ENCODE measurements around the gene CDAN1. TPM values are rescaled to one million over a fixed set of nuclear protein-coding genes. Genes with fewer than 3 reads are reported as not detected.

The CDAN1 gene
- total RNA-seq (1 to 10 TPM; 9.4 to 9.5 TPM), polyA plus RNA-seq (1 to 10 TPM; 2.4 to 4.9 TPM)

GRCh38 chr15:42736793-42737528, at the start of gene CDAN1:
TSS of gene CDAN1 (minus strand) at chr15:42737128. CDS start at chr15:42737102, 26 bp downstream.
- Histone ChIP-seq H3K4me3 (ENCODE audit: low read depth in 1 of 3, low read length in 3 of 3) (peak within 1 kb of the TSS; percentile 84 to 97 (median 93)), H3K4me1 (ENCODE audit: control insufficient read depth in 4 of 4, insufficient read depth in 4 of 4, low read length in 3 of 4) (peaks cover 3 to 21% (median 16%) of the 10 kb centered on the region in 4 donors), H3K36me3 (ENCODE audit: control insufficient read depth in 4 of 4, insufficient read depth in 3 of 4, low read depth in 1 of 4, low read length in 3 of 4) (peaks cover 5 to 29% (median 17%) of the 10 kb centered on the region in 4 donors), H3K9me3 (ENCODE audit: control insufficient read depth in 4 of 4, low read length in 3 of 4) (no peaks in the 10 kb centered on the region), H3K27ac (ENCODE audit: low read depth in 1 of 2, low read length in 2 of 2) (peak within 1 kb of the TSS; percentile 81 to 85), H3K27me3 (ENCODE audit: control insufficient read depth in 4 of 4, insufficient read depth in 4 of 4, low read length in 3 of 4) (no peaks in the 10 kb centered on the region), H3K9ac (ENCODE audit: low read depth in 1 of 2, low read length in 2 of 2) (peak within 1 kb of the TSS; percentile 43 to 92)
- TF ChIP-seq NR2F2 (IDR thresholded peaks at IDR 0.05) = no peak
- TF ChIP-seq YY1 (IDR thresholded peaks at IDR 0.05) = peak; percentile 50
- TF ChIP-seq RXRA (IDR thresholded peaks at IDR 0.05) = peak in 1 of 2 donors; percentile 50
- peak; percentile 95 for DNase-seq (ENCODE audit: low spot score)
- WGBS = under 1% methylated on average over 76 of the region's 76 CpGs

GRCh38 chr15:42785569-42785968, 48.6 kb upstream of the CDAN1 start:
- H3K4me3 ChIP-seq (ENCODE audit: low read depth in 1 of 3, low read length in 3 of 3) = no peak overlapping the region
- 97% methylated on average over 2 of the region's 2 CpGs for WGBS
- H3K4me1 ChIP-seq (ENCODE audit: control insufficient read depth in 4 of 4, insufficient read depth in 4 of 4, low read length in 3 of 4) = no peaks in the 10 kb centered on the region
- no peak for DNase-seq (ENCODE audit: low spot score)
- H3K9ac ChIP-seq (ENCODE audit: low read depth in 1 of 2, low read length in 2 of 2) = no peak overlapping the region
- H3K36me3 ChIP-seq (ENCODE audit: control insufficient read depth in 4 of 4, insufficient read depth in 3 of 4, low read depth in 1 of 4, low read length in 3 of 4) = peaks cover 0 to 8% (median 3%) of the 10 kb centered on the region in 4 donors
- H3K27me3 ChIP-seq (ENCODE audit: control insufficient read depth in 4 of 4, insufficient read depth in 4 of 4, low read length in 3 of 4) = no peaks in the 10 kb centered on the region
- TF ChIP-seq HNF4A (conservative IDR thresholded peaks at IDR 0.05) = no peak
- no peak for TF ChIP-seq ZBTB33 (IDR thresholded peaks at IDR 0.05)
- no peak for TF ChIP-seq GABPA (IDR thresholded peaks at IDR 0.05 in 1 of 2, conservative IDR thresholded peaks at IDR 0.05 in 1 of 2)
- TF ChIP-seq YY1 (IDR thresholded peaks at IDR 0.05) = no peak
- TF ChIP-seq RAD21 (IDR thresholded peaks at IDR 0.05) = no peak
- no peak for TF ChIP-seq REST (IDR thresholded peaks at IDR 0.05)
- TF ChIP-seq RXRA (IDR thresholded peaks at IDR 0.05) = no peak
- no peak for TF ChIP-seq MAX (IDR thresholded peaks at IDR 0.05)
- no peak for TF ChIP-seq FOXA1 (IDR thresholded peaks at IDR 0.05)
- TF ChIP-seq EGR1 (IDR thresholded peaks at IDR 0.05; ENCODE audit: low read depth in 2 of 2) = no peak
- TF ChIP-seq SP1 (IDR thresholded peaks at IDR 0.05) = no peak
- TF ChIP-seq TAF1 (conservative IDR thresholded peaks at IDR 0.05) = no peak
- TF ChIP-seq CTCF (IDR thresholded peaks at IDR 0.05; ENCODE audit: low read depth, low read length, missing input control) = no peak
- no peak for TF ChIP-seq ATF3 (IDR thresholded peaks at IDR 0.05)
- TF ChIP-seq HNF4G (IDR thresholded peaks at IDR 0.05) = no peak
- TF ChIP-seq NR2F2 (IDR thresholded peaks at IDR 0.05) = no peak
- no peak for TF ChIP-seq FOXA2 (IDR thresholded peaks at IDR 0.05)
- TF ChIP-seq JUND (IDR thresholded peaks at IDR 0.05) = no peak
- H3K9me3 ChIP-seq (ENCODE audit: control insufficient read depth in 4 of 4, low read length in 3 of 4) = no peaks in the 10 kb centered on the region
- no peak overlapping the region for H3K27ac ChIP-seq (ENCODE audit: low read depth in 1 of 2, low read length in 2 of 2)

Data from liver (tissue), 9 donors.